ENCODE results near the gene OR1A1. TPM values are rescaled to one million over a fixed set of nuclear protein-coding genes. Genes with fewer than 3 reads are reported as not detected.

OR1A1 gene
- total and polyA plus RNA-seq, 2 of the 8 experiments (the other 6 are each of a cell fraction or from before 2014, with no cell fraction given), result not detected

DNA sequence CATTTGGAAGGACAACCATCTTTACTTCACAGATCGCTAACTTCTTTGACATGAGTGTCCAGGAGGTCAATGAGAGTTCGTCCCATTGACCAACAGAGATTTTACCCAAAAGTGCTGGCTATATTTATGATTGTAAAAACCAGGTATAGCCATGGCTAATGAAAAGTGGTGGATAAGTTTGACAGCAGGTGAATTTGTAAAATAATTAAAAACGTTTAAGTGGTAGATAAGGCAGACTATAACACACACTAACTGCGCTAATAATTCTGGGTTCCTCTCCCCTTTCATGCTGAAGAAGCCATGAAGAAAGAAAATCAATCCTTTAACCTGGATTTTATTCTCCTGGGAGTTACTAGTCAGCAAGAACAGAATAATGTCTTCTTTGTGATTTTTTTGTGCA is 10.2 kb upstream of the OR1A1 start, which contains the start of gene OR1A2 (continued):
- TF ChIP-seq, protein P1, sequence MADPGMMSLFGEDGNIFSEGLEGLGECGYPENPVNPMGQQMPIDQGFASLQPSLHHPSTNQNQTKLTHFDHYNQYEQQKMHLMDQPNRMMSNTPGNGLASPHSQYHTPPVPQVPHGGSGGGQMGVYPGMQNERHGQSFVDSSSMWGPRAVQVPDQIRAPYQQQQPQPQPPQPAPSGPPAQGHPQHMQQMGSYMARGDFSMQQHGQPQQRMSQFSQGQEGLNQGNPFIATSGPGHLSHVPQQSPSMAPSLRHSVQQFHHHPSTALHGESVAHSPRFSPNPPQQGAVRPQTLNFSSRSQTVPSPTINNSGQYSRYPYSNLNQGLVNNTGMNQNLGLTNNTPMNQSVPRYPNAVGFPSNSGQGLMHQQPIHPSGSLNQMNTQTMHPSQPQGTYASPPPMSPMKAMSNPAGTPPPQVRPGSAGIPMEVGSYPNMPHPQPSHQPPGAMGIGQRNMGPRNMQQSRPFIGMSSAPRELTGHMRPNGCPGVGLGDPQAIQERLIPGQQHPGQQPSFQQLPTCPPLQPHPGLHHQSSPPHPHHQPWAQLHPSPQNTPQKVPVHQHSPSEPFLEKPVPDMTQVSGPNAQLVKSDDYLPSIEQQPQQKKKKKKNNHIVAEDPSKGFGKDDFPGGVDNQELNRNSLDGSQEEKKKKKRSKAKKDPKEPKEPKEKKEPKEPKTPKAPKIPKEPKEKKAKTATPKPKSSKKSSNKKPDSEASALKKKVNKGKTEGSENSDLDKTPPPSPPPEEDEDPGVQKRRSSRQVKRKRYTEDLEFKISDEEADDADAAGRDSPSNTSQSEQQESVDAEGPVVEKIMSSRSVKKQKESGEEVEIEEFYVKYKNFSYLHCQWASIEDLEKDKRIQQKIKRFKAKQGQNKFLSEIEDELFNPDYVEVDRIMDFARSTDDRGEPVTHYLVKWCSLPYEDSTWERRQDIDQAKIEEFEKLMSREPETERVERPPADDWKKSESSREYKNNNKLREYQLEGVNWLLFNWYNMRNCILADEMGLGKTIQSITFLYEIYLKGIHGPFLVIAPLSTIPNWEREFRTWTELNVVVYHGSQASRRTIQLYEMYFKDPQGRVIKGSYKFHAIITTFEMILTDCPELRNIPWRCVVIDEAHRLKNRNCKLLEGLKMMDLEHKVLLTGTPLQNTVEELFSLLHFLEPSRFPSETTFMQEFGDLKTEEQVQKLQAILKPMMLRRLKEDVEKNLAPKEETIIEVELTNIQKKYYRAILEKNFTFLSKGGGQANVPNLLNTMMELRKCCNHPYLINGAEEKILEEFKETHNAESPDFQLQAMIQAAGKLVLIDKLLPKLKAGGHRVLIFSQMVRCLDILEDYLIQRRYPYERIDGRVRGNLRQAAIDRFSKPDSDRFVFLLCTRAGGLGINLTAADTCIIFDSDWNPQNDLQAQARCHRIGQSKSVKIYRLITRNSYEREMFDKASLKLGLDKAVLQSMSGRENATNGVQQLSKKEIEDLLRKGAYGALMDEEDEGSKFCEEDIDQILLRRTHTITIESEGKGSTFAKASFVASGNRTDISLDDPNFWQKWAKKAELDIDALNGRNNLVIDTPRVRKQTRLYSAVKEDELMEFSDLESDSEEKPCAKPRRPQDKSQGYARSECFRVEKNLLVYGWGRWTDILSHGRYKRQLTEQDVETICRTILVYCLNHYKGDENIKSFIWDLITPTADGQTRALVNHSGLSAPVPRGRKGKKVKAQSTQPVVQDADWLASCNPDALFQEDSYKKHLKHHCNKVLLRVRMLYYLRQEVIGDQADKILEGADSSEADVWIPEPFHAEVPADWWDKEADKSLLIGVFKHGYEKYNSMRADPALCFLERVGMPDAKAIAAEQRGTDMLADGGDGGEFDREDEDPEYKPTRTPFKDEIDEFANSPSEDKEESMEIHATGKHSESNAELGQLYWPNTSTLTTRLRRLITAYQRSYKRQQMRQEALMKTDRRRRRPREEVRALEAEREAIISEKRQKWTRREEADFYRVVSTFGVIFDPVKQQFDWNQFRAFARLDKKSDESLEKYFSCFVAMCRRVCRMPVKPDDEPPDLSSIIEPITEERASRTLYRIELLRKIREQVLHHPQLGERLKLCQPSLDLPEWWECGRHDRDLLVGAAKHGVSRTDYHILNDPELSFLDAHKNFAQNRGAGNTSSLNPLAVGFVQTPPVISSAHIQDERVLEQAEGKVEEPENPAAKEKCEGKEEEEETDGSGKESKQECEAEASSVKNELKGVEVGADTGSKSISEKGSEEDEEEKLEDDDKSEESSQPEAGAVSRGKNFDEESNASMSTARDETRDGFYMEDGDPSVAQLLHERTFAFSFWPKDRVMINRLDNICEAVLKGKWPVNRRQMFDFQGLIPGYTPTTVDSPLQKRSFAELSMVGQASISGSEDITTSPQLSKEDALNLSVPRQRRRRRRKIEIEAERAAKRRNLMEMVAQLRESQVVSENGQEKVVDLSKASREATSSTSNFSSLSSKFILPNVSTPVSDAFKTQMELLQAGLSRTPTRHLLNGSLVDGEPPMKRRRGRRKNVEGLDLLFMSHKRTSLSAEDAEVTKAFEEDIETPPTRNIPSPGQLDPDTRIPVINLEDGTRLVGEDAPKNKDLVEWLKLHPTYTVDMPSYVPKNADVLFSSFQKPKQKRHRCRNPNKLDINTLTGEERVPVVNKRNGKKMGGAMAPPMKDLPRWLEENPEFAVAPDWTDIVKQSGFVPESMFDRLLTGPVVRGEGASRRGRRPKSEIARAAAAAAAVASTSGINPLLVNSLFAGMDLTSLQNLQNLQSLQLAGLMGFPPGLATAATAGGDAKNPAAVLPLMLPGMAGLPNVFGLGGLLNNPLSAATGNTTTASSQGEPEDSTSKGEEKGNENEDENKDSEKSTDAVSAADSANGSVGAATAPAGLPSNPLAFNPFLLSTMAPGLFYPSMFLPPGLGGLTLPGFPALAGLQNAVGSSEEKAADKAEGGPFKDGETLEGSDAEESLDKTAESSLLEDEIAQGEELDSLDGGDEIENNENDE (IDR thresholded peaks at IDR 0.05; ENCODE audit: insufficient replicate concordance, low read length), result no peak
- TF ChIP-seq JUN (IDR thresholded peaks at IDR 0.05; ENCODE audit: low read depth, low read length) (no peak), TAF1 (IDR thresholded peaks at IDR 0.05; ENCODE audit: low read depth, low read length) (no peak), BACH1 (IDR thresholded peaks at IDR 0.05; ENCODE audit: low read length) (no peak), NRF1 (IDR thresholded peaks at IDR 0.05; ENCODE audit: low read depth, low read length) (no peak), SP1 (IDR thresholded peaks at IDR 0.05; ENCODE audit: low read depth, low read length) (no peak)
- TF ChIP-seq, protein P2, sequence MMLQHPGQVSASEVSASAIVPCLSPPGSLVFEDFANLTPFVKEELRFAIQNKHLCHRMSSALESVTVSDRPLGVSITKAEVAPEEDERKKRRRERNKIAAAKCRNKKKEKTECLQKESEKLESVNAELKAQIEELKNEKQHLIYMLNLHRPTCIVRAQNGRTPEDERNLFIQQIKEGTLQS (IDR thresholded peaks at IDR 0.05; ENCODE audit: insufficient read depth, low read depth, low read length), result no peak
